ENCODE measurements around the gene TIMM10.
A peak's percentile ranks its signal among the peaks of the same experiment; 100 is the strongest.

TIMM10 gene

DNA sequence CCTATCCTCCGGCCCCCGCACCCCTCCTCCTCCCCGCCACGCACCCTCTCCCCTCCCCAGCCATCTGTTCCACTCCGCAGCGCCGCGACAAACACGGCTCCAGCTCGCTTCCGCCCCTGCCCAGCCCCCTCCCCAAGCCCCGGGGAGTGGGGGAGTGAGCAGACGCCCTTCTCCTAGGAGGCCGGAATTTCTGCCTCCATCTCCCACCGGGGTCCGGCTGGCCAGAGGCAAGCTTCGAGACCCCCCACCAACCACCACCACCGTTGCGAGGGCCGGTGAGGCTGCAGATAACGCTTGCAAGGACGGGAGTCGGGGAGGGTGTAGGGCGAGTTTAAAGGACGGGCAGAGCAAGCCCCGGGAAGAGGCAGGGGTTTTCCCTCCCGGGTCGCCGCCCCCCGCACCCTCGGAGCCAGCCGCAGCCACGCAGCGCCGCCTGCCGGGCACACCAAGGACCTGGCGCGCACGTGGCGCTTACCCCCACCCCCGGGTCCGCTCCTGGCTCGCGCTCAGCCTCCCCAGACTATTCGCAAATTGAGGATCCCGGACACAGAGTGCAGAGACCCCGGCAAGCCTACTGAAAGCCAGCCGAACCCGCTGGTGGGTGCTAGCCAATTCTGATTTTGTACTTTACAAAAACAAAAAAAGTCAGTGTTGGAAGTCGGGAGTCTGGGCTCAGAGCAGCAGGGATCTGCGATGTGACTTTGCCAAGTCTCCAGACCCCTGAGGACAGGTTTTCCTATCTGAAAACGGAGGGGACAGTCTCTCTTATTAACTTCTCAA, 47.6 kb downstream of the TIMM10 start:
- DNase-seq (ENCODE audit: low spot score): peak; percentile 28

GRCh38 chr11:57481915-57482781, 48.4 kb downstream of the TIMM10 start:
- no peak for DNase-seq (ENCODE audit: low spot score)

GRCh38 chr11:57481315-57481714, 49.2 kb downstream of the TIMM10 start:
- DNase-seq (ENCODE audit: low spot score): no peak

GRCh38 chr11:57480409-57481137, 50.0 kb downstream of the TIMM10 start:
- DNase-seq (ENCODE audit: low spot score): peak; percentile 57

DNA sequence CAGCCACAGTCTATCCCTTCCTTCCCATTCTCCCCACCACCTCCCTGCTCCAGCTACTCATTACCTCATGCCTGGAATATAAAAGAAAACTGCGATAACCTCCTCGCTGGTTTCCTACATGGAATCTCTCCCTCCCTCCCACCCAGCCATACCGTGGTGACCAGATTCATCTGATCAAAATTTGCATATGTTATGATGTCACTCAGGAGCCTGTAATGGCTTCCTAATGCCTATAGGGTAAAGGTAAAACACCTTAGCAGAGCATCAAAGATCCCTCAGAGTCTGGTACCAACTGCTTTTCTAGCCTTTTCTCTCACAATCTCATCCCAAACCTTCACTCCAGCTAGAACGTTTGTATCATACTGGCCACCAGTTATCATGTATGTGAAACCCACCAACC, 50.6 kb downstream of the TIMM10 start:
- DNase-seq (ENCODE audit: low spot score): no peak

DNA sequence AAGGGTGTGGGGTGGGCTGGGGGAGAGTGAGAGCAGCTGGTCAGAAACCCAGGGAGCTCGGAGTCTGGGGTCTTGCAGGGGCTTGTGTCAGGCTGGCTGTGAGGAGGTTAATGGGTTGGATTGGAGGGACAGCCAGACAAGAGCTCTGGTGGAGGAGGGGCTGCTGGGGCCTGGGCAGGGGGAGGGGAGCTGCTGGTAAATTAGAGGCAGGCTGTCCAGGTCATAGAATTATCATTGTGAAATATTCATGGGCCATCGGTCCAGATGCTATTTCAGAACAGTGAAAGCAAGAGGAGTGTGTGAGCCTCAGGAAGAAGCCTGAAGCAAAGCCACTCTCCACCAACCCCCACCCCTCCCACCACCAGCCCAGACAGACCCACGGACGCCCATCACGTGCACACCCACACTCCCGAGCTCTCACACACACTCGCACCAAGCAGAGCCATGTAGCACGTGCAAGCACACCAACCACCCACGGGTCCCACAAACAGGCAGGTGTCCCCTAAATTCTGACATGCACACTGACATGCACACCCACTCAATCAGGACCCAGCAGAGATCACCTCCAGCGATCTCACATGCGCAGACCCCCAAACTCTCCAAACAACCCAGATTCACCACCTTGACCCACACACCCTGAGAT, 51.4 kb downstream of the TIMM10 start:
- DNase-seq (ENCODE audit: low spot score): no peak

Data from kidney tubule cell (primary cell).